Hematopoietic multipotent progenitor cell treated with erythropoietin and hydrocortisone succinate and interleukin-3 and kit ligand, for 4 days (in vitro differentiated cells): ENCODE data around the gene PNCK.

ENCODE experiments used
- DNase-seq: peaks from one replicate; pipeline ENCODE4 v3.0.0-alpha.2; 2015

PNCK gene

GRCh38 chrX:153626863-153627674 lies 46.5 kb downstream of the PNCK start:
- no peak for DNase-seq

- DNase-seq, result no peak
Observed at GRCh38 chrX:153626025-153626633, 47.5 kb downstream of the PNCK start.

DNA sequence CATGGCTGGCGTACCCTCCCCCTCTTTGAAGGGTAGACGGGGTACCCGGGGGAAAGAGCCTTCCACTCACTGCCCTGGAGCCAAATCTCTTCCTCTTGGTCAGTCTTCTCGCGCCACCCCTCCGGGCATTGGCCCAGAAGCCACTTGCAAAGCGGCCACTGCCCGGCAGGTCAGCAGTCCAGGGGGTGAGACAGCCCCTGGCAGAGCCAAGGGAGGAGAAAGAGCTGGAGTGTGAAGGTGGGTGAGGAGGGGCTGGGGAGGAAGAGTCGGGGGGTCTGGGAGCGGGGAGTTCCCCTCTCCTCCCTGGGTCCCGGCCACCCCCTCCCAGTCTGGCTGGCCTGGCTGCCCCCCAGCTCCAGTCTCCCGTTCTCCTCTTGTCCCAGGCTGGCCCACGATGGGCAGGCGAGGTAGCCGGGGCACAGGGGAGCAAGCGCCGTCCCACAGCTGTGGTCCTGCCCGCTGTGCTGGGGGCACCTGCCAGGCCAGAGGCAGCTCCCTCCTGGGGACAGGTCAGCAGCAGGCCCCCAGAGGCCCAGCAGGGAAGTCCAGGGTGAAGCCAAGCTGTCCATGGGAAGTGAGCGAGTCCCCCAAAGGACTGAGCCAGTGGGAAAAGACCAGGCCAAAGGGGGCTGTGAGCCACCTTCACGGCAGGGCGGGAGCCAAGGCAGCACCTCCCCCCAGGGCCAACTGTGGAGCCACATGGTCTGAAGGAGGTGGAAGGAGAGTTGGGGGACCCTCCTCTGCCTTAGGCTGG lies 48.2 kb downstream of the PNCK start:
- no peak for DNase-seq

GRCh38 chrX:153624196-153625091 lies 49.2 kb downstream of the PNCK start:
- DNase-seq, result no peak

- no peak for DNase-seq
Observed at GRCh38 chrX:153623310-153624029, 50.1 kb downstream of the PNCK start.

DNA sequence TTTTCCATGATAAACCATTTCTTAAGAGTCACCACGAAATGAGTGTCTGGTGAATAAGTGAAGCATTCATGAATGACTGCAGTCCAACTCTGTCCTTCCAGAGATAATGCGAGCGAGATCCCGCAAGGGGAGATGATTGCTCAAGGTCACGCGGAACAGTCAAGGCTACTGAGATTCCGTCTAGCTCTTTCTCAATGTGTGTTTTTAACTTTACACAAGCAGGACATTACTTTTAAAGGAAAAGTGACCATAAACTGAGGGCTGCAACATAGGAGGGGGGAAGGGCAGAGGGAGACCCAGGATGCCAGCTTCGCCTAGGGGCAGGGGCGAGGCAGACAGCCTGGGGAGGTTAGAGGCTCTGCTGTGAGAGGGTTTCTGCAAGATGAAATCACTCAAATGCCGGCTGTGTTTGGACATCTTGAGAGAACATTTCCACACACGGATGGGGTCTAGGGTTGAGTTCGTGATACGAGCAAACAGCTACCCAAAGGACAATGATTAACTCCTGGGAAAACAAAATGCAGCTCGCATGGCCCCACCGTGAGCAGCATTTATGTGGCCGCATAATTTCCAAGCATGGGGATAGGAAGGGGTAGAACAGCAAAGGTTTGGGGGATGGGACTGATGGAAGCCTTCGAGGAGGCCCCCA lies 50.8 kb downstream of the PNCK start:
- DNase-seq, result no peak

DNA sequence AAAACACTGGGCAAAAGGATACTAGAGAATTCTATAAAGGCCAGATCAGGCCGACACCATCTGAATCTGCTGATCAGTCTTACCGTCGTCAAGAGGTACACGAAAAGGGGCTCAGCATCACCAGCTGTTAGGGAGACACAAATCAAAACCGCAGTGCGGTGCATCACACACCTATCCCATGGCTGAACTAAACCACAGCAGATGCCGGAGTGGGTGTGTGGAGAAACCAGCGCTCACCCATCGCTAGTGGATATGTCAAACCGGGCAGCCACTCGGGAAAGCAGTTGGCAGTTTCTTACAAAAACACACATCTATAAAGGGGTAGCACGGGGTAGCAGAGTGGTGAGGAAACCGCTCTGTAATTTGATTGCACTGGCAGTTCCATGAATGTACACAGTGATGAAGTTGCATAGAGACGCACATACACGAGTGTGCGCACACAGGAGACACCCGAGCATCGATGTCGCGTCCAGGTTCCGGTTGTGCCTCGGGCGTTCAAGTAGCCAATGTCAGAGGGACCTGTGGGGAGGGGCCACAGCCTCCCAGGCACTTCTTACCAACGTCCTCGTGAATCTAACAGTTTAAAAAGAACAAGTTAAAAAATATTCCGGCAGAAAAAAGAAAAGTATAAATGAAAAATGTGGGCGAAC lies 51.5 kb downstream of the PNCK start:
- DNase-seq, result no peak

DNA sequence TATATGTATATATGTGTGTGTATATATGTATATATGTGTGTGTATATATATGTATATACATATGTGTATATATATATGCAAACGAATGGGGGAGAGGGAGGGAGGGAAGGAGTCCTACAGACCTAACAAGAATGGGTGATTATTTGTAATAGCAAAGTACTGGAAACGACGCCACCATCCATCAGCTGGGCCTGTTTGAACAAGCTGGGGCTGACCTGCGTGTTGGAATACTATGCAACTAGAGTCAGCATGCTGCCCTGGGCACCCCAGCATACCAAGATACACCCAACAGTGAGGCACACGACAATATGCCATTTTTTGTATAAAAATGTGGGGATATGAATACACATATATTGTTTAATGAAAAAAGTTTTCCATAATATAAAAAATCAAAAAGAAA lies 53.0 kb downstream of the PNCK start:
- DNase-seq, result no peak
